A549 (cell line): Measurements from ENCODE around the gene CTNNBL1. TPM values are rescaled to one million over a fixed set of nuclear protein-coding genes. Genes with fewer than 3 reads are reported as not detected.

Experiments used
- ATAC-seq, 2 experiments: fragments of 200-7000 bp in 1 of 2; fragments of >200 bp in 1 of 2; cut with Nextera tagmentation in 1 of 2; cut with Tn5 transposase in 1 of 2; 3 replicates each; pipeline versions ENCODE4 v1.8.0 to v1.9.1; 2018 to 2020; ENCODE audit warnings: mild to moderate bottlenecking in 1 of 2, moderate library complexity in 1 of 2
- CTCF ChIA-PET: fragments of 300-600 bp; sonication (Branson Sonifier 250); formaldehyde crosslinking; extraction: SDS; loops from one replicate; lab custom pipeline; 2021; ENCODE audit warnings: antibody characterized with exemption, inconsistent platforms; lab: Yijun Ruan, JAX
- POLR2A ChIA-PET: fragments of 350-600 bp; formaldehyde crosslinking; extraction: SDS; loops from one replicate; lab custom pipeline; 2021; ENCODE audit warnings: antibody characterized with exemption, inconsistent platforms; lab: Yijun Ruan, JAX
- DNase-seq, 2 experiments: peaks; one replicate each; pipeline versions ENCODE4 v3.0.0 to v3.0.0-alpha.2; 2011 to 2016; ENCODE audit warnings: low read depth in 1 of 2, low spot score in 1 of 2
- FAIRE-seq: peaks from 2 replicates; lab custom pipeline; 2011; peaks lifted over from hg19 to GRCh38; lab: Jason Lieb, UNC
- H3K27ac ChIP-seq, 2 experiments: fragments of >200 bp; sonication (Bioruptor Twin); formaldehyde crosslinking; 3 replicates each; pipeline ENCODE4 v1.5.1; 2016 to 2017
- H3K4me1 ChIP-seq: fragments of >200 bp; sonication (Bioruptor Twin); formaldehyde crosslinking; 3 replicates; pipeline ENCODE4 v1.6.1; 2016
- H3K4me2 ChIP-seq: fragments of >200 bp; sonication (Bioruptor Twin); formaldehyde crosslinking; 3 replicates; pipeline ENCODE4 v1.6.1; 2016
- H3K4me3 ChIP-seq: fragments of >200 bp; sonication (Bioruptor Twin); formaldehyde crosslinking; 3 replicates; pipeline ENCODE4 v1.5.1; 2016
- H3K9me3 ChIP-seq: fragments of >200 bp; sonication (Bioruptor Twin); formaldehyde crosslinking; 3 replicates; pipeline ENCODE4 v1.6.1; 2016
- BCL3 ChIP-seq: fragments of >200 bp; sonication (Bioruptor Twin); formaldehyde crosslinking; IDR thresholded peaks from 3 replicates; pipeline ENCODE4 v1.6.1; 2016
- CBX8 ChIP-seq: fragments of 200-600 bp; sonication (generic); IDR thresholded peaks from 2 replicates; pipeline ENCODE4 v1.6.1; 2016
- CHD2 ChIP-seq: fragments of 150-350 bp; IDR thresholded peaks from 2 replicates; pipeline ENCODE4 v1.6.1; 2014; ENCODE audit warnings: low read length; ENCODE audit not compliant: partially characterized antibody
- CTCF ChIP-seq: fragments of >200 bp; sonication (Bioruptor Twin); formaldehyde crosslinking; IDR thresholded peaks from 3 replicates; pipeline ENCODE4 v1.5.1; 2016
- EHF ChIP-seq: fragments of 250-450 bp; sonication (Bioruptor Pico); IDR thresholded peaks from 2 replicates; pipeline ENCODE4 v1.5.0; 2020; ENCODE audit warnings: mild to moderate bottlenecking
- EHMT2 ChIP-seq: fragments of 200-600 bp; sonication (generic); IDR thresholded peaks from 2 replicates; pipeline ENCODE4 v1.6.1; 2016; ENCODE audit warnings: antibody characterized with exemption, low read depth, mild to moderate bottlenecking, moderate library complexity
- FOXS1 ChIP-seq: fragments of 250-450 bp; sonication (Bioruptor Pico); IDR thresholded peaks from 2 replicates; pipeline ENCODE4 v1.5.0; 2020; ENCODE audit warnings: mild to moderate bottlenecking, moderate library complexity
- HES2 ChIP-seq: fragments of >200 bp; sonication (Bioruptor Twin); formaldehyde crosslinking; IDR thresholded peaks from 2 replicates; pipeline ENCODE4 v1.6.1; 2016
- HEYL ChIP-seq: fragments of 250-450 bp; sonication (Bioruptor Pico); IDR thresholded peaks from 2 replicates; pipeline ENCODE4 v1.8.0; 2021; ENCODE audit warnings: mild to moderate bottlenecking, moderate library complexity
- HMGXB4 ChIP-seq: fragments of 250-450 bp; sonication (Bioruptor Pico); IDR thresholded peaks from 2 replicates; pipeline ENCODE4 v1.5.0; 2021; ENCODE audit warnings: mild to moderate bottlenecking, moderate library complexity, borderline replicate concordance
- HOXA7 ChIP-seq: fragments of 250-450 bp; sonication (Bioruptor Pico); IDR thresholded peaks from 2 replicates; pipeline ENCODE4 v1.5.0; 2020; ENCODE audit warnings: mild to moderate bottlenecking, moderate library complexity
- HOXB5 ChIP-seq: fragments of 250-450 bp; sonication (Bioruptor Pico); IDR thresholded peaks from 2 replicates; pipeline ENCODE4 v1.5.0; 2020; ENCODE audit warnings: mild to moderate bottlenecking, moderate library complexity
- JUN ChIP-seq, 2 experiments: fragments of >200 bp; sonication (Bioruptor Twin); formaldehyde crosslinking; IDR thresholded peaks; 2 replicates in 1 of 2; 3 replicates in 1 of 2; pipeline ENCODE4 v1.6.1; 2016 to 2017
- JUNB ChIP-seq: fragments of >200 bp; sonication (Bioruptor Twin); formaldehyde crosslinking; IDR thresholded peaks from 2 replicates; pipeline ENCODE4 v1.6.1; 2016
- MYC ChIP-seq: IDR thresholded peaks from 2 replicates; pipeline ENCODE4 v1.6.1; 2012; ENCODE audit warnings: mild to moderate bottlenecking, inconsistent platforms, low read length, improper control_type of control experiment, borderline replicate concordance
- NPAS2 ChIP-seq: fragments of 250-450 bp; sonication (Bioruptor Pico); IDR thresholded peaks from 2 replicates; pipeline ENCODE4 v1.8.0; 2022; ENCODE audit warnings: mild to moderate bottlenecking, moderate library complexity, borderline replicate concordance
- PHF8 ChIP-seq: fragments of 200-600 bp; sonication (generic); IDR thresholded peaks from 2 replicates; pipeline ENCODE4 v1.6.1; 2016; ENCODE audit warnings: low read depth, mild to moderate bottlenecking, antibody characterized with exemption, moderate library complexity, borderline replicate concordance
- SREBF2 ChIP-seq: fragments of 450-650 bp; IDR thresholded peaks from 2 replicates; pipeline ENCODE4 v1.6.1; 2014; ENCODE audit warnings: mild to moderate bottlenecking, moderate library complexity
- TP53 ChIP-seq: fragments of 250-450 bp; sonication (Bioruptor Pico); IDR thresholded peaks from 2 replicates; pipeline ENCODE4 v1.5.0; 2021; ENCODE audit warnings: mild to moderate bottlenecking, moderate library complexity
- USF2 ChIP-seq: fragments of 450-650 bp; IDR thresholded peaks from 2 replicates; pipeline ENCODE4 v1.6.1; 2014; ENCODE audit warnings: antibody characterized with exemption
- ZSCAN20 ChIP-seq: fragments of 250-450 bp; sonication (Bioruptor Pico); IDR thresholded peaks from 2 replicates; pipeline ENCODE4 v1.8.0; 2022; ENCODE audit warnings: mild to moderate bottlenecking, moderate library complexity
- WGBS: methylation state at CpG from one replicate; pipeline ENCODE4 v1.1.6; 2017; ENCODE audit errors: missing lambda C conversion rate; 5-methylcytosine and 5-hydroxymethylcytosine counted together
- polyA plus RNA-seq, 4 experiments: library from polyadenylated mRNA; depleted of rRNA in 3 of 4; stranded (reverse); fragments of >200 nt; fragmentation: RNase III in 1 of 4; extraction: RNeasy Plus Mini Kit Qiagen cat#74134 plus additional on column Dnase treatment in 1 of 4; gene quantifications; 2 replicates in 3 of 4; 3 replicates in 1 of 4; pipeline ENCODE4 v1.2.3, GENCODE V29; 2011 to 2017

The CTNNBL1 gene
- polyA plus RNA-seq, 2 of the 4 experiments (the other 2 are of a cell fraction) = 41.0 to 59.9 TPM

- no peak overlapping the region for H3K4me2 ChIP-seq
- FAIRE-seq = no peak
- H3K4me1 ChIP-seq = no peaks in the 10 kb centered on the region
- no peaks in the 10 kb centered on the region for H3K9me3 ChIP-seq
- WGBS = 100% methylated on average over 1 of the region's 1 CpG
- no peak overlapping the region for H3K4me3 ChIP-seq
- H3K27ac ChIP-seq = no peak overlapping the region
- TF ChIP-seq FOXS1 (CRISPR knock-in tag) = no peak
- no peak for TF ChIP-seq HEYL (CRISPR knock-in tag)
- no peak for TF ChIP-seq NPAS2 (CRISPR knock-in tag)
- no peak for TF ChIP-seq JUNB
- TF ChIP-seq JUN (IDR thresholded peaks at IDR 0.05) = no peak
- TF ChIP-seq EHMT2 = no peak
- TF ChIP-seq CBX8 = no peak
- TF ChIP-seq HES2 = no peak
- TF ChIP-seq BCL3 = no peak
- TF ChIP-seq CHD2 = no peak
- TF ChIP-seq ZSCAN20 (CRISPR knock-in tag) = no peak
- no peak for TF ChIP-seq HMGXB4 (CRISPR knock-in tag)
- no peak for TF ChIP-seq TP53 (CRISPR knock-in tag)
- no peak for TF ChIP-seq EHF (CRISPR knock-in tag)
- TF ChIP-seq SREBF2 = no peak
- TF ChIP-seq PHF8 = no peak
- no peak for TF ChIP-seq USF2
- TF ChIP-seq MYC = no peak
- TF ChIP-seq HOXB5 (CRISPR knock-in tag) = no peak
- TF ChIP-seq HOXA7 (CRISPR knock-in tag) = no peak
- ATAC-seq = no peak
- CTCF ChIA-PET = interaction anchor here (0.5 kb wide), 2 partner anchors 122 to 182 kb away, joined by 3 read pairs; no protein-coding TSS in a partner anchor
- no peak for DNase-seq
- POLR2A ChIA-PET = no interaction called here
Measured at GRCh38 chr20:37748015-37748414, 54.2 kb downstream of the CTNNBL1 start.

GRCh38 chr20:37749218-37749617 lies 55.4 kb downstream of the CTNNBL1 start:
- Histone ChIP-seq H3K4me2 (no peak overlapping the region), H3K4me3 (no peak overlapping the region), H3K27ac (no peak overlapping the region), H3K9me3 (no peaks in the 10 kb centered on the region), H3K4me1 (no peaks in the 10 kb centered on the region)
- no peak for TF ChIP-seq SREBF2
- no peak for TF ChIP-seq HEYL (CRISPR knock-in tag)
- no peak for TF ChIP-seq CTCF
- ATAC-seq (no peak), FAIRE-seq (no peak), DNase-seq (no peak)
- 91% methylated on average over 4 of the region's 4 CpGs for WGBS
- POLR2A ChIA-PET = no interaction called here
- CTCF ChIA-PET = interaction anchor here (1.4 kb wide), 1 partner anchor 9 kb away, joined by 5 read pairs; no protein-coding TSS in a partner anchor
